ENCODE measurements around the gene GRK4.

The GRK4 gene

GRCh38 chr4:3022651-3023050, 59.3 kb downstream of the GRK4 start:
- H3K27me3 ChIP-seq (ENCODE audit: insufficient read depth, poor library complexity, severe bottlenecking) = no peaks in the 10 kb centered on the region

GRCh38 chr4:3025881-3026280, 62.5 kb downstream of the GRK4 start:
- no peak overlapping the region for H3K4me3 ChIP-seq (replicated peaks; ENCODE audit: insufficient read depth, low read length)
- no peak for DNase-seq (ENCODE audit: low read depth in 1 of 2, low spot score in 1 of 2)
- no peak overlapping the region for H3K27ac ChIP-seq (replicated peaks)
- TF ChIP-seq GABPA (IDR thresholded peaks at IDR 0.05; ENCODE audit: low read depth) = no peak
- no peak for TF ChIP-seq CTCF (IDR thresholded peaks at IDR 0.05; ENCODE audit: insufficient read depth, low read length)
- no peak for TF ChIP-seq POLR2AphosphoS5 (IDR thresholded peaks at IDR 0.05; ENCODE audit: low read depth)
- TF ChIP-seq SPI1 (IDR thresholded peaks at IDR 0.05; ENCODE audit: borderline replicate concordance, low read depth) = no peak
- TF ChIP-seq REST (IDR thresholded peaks at IDR 0.05; ENCODE audit: insufficient replicate concordance, low read depth) = no peak
- no peaks in the 10 kb centered on the region for H3K27me3 ChIP-seq (ENCODE audit: insufficient read depth, poor library complexity, severe bottlenecking)

More at GRCh38 chr4:3022651-3023050, 59.3 kb downstream of the GRK4 start:
- DNase-seq (ENCODE audit: low read depth in 1 of 2, low spot score in 1 of 2) = no peak
- Histone ChIP-seq H3K27ac (replicated peaks) (no peak overlapping the region), H3K4me3 (replicated peaks; ENCODE audit: insufficient read depth, low read length) (no peak overlapping the region)
- TF ChIP-seq SPI1 (IDR thresholded peaks at IDR 0.05; ENCODE audit: borderline replicate concordance, low read depth) (no peak), REST (IDR thresholded peaks at IDR 0.05; ENCODE audit: insufficient replicate concordance, low read depth) (no peak), CTCF (IDR thresholded peaks at IDR 0.05; ENCODE audit: insufficient read depth, low read length) (no peak), GABPA (IDR thresholded peaks at IDR 0.05; ENCODE audit: low read depth) (no peak), POLR2AphosphoS5 (IDR thresholded peaks at IDR 0.05; ENCODE audit: low read depth) (no peak)

- Histone ChIP-seq H3K27me3 (ENCODE audit: insufficient read depth, poor library complexity, severe bottlenecking) (no peaks in the 10 kb centered on the region), H3K4me3 (replicated peaks; ENCODE audit: insufficient read depth, low read length) (no peak overlapping the region), H3K27ac (replicated peaks) (no peak overlapping the region)
- TF ChIP-seq REST (IDR thresholded peaks at IDR 0.05; ENCODE audit: insufficient replicate concordance, low read depth) (no peak), GABPA (IDR thresholded peaks at IDR 0.05; ENCODE audit: low read depth) (no peak), SPI1 (IDR thresholded peaks at IDR 0.05; ENCODE audit: borderline replicate concordance, low read depth) (no peak), CTCF (IDR thresholded peaks at IDR 0.05; ENCODE audit: insufficient read depth, low read length) (no peak), POLR2AphosphoS5 (IDR thresholded peaks at IDR 0.05; ENCODE audit: low read depth) (no peak)
- no peak for DNase-seq (ENCODE audit: low read depth in 1 of 2, low spot score in 1 of 2)
Measured at GRCh38 chr4:3026540-3026939, 63.2 kb downstream of the GRK4 start.

Measured in HL-60 (cell line).